Measurements from ENCODE around the gene CEP170B. TPM values are rescaled to one million over a fixed set of nuclear protein-coding genes. Genes with fewer than 3 reads are reported as not detected.

Gene CEP170B
- total and polyA plus RNA-seq, 2 donors (not counting 3 experiments of a cell fraction or from before 2014, with no cell fraction given): 13.9 to 38.6 TPM

GRCh38 chr14:104877806-104878550, 12.9 kb downstream of the CEP170B start:
- no TSS peak for BruUV-seq (replicated peaks)
- FAIRE-seq (no peak), DNase-seq (ENCODE audit: low read depth, low spot score) (no peak)
- POLR2A ChIA-PET: no interaction called here
- CTCF ChIA-PET: no interaction called here
- no peaks in the 10 kb centered on the region for H3K9me3 ChIP-seq (replicated peaks; ENCODE audit: control insufficient read depth, insufficient read depth, low read length)
- no peak overlapping the region for H3K4me3 ChIP-seq (replicated peaks in 1 of 3; ENCODE audit: insufficient read depth in 1 of 3, low read depth in 1 of 3, low read length in 3 of 3)
- no peak overlapping the region for H3K4me2 ChIP-seq (ENCODE audit: insufficient read depth, low read length)
- no peaks in the 10 kb centered on the region for H4K20me1 ChIP-seq (replicated peaks; ENCODE audit: control insufficient read depth, extremely low read depth, insufficient read depth, low read length)
- H3K79me2 ChIP-seq (ENCODE audit: control insufficient read depth, insufficient read depth, low read length): no peaks in the 10 kb centered on the region
- no peak overlapping the region for H2AFZ ChIP-seq (ENCODE audit: low read depth, low read length)
- H3K27ac ChIP-seq (ENCODE audit: insufficient read depth, low read depth, low read length): no peak overlapping the region
- no peaks in the 10 kb centered on the region for H3K27me3 ChIP-seq (ENCODE audit: control insufficient read depth in 2 of 2, insufficient read depth in 2 of 2, low read length in 2 of 2)
- TF ChIP-seq, protein P1, sequence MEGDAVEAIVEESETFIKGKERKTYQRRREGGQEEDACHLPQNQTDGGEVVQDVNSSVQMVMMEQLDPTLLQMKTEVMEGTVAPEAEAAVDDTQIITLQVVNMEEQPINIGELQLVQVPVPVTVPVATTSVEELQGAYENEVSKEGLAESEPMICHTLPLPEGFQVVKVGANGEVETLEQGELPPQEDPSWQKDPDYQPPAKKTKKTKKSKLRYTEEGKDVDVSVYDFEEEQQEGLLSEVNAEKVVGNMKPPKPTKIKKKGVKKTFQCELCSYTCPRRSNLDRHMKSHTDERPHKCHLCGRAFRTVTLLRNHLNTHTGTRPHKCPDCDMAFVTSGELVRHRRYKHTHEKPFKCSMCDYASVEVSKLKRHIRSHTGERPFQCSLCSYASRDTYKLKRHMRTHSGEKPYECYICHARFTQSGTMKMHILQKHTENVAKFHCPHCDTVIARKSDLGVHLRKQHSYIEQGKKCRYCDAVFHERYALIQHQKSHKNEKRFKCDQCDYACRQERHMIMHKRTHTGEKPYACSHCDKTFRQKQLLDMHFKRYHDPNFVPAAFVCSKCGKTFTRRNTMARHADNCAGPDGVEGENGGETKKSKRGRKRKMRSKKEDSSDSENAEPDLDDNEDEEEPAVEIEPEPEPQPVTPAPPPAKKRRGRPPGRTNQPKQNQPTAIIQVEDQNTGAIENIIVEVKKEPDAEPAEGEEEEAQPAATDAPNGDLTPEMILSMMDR (IDR thresholded peaks at IDR 0.05; ENCODE audit: extremely low read depth in 1 of 2, insufficient read depth in 1 of 2, low read depth in 1 of 2, low read length in 2 of 2): no peak
- TF ChIP-seq FOS (IDR thresholded peaks at IDR 0.05; ENCODE audit: borderline replicate concordance, insufficient read depth, low read length) (no peak), MAX (IDR thresholded peaks at IDR 0.05; ENCODE audit: insufficient read depth, insufficient read length) (no peak), JUN (IDR thresholded peaks at IDR 0.05; ENCODE audit: borderline replicate concordance, insufficient read depth, insufficient read length, low read depth) (no peak), POLR2A (IDR thresholded peaks at IDR 0.05; ENCODE audit: low read depth, low read length) (no peak), MYC (IDR thresholded peaks at IDR 0.05; ENCODE audit: low read depth, low read length) (no peak), EZH2 (IDR thresholded peaks at IDR 0.05; ENCODE audit: borderline replicate concordance, low read depth, low read length, severe bottlenecking) (no peak), GATA2 (IDR thresholded peaks at IDR 0.05; ENCODE audit: insufficient read depth, insufficient read length, low read depth, low read length) (no peak), POLR2AphosphoS5 (IDR thresholded peaks at IDR 0.05; ENCODE audit: insufficient read depth, low read depth, low read length) (no peak)
- H3K36me3 ChIP-seq (ENCODE audit: control insufficient read depth in 2 of 2, extremely low read depth in 1 of 2, insufficient read depth in 2 of 2, low read length in 2 of 2): peaks cover 0 to 21% of the 10 kb centered on the region in 2 experiments
- intact Hi-C loops (cut with micrococcal nuclease) (no loop called here), dilution Hi-C loops (cut with MboI; ENCODE audit: extremely low pct_ligation_motif_present, low sequenced_read_pairs) (no loop called here)
- no peak overlapping the region for H3K9ac ChIP-seq (replicated peaks; ENCODE audit: extremely low read depth, insufficient read depth, low read length)
- no peaks in the 10 kb centered on the region for H3K9me1 ChIP-seq (replicated peaks; ENCODE audit: control insufficient read depth, extremely low read depth, insufficient read depth, low read length)
- H3K4me1 ChIP-seq (ENCODE audit: control insufficient read depth, extremely low read depth, insufficient read depth, low read length): no peaks in the 10 kb centered on the region
